Measurements from ENCODE around the gene PMS1. TPM values are rescaled to one million over a fixed set of nuclear protein-coding genes. Genes with fewer than 3 reads are reported as not detected.
"Not testable (repeated sequence)": the region's sequence is repeated elsewhere in the genome, so short reads cannot be mapped to it uniquely, and the experiment has no call there.

PMS1 gene
- 9.4 TPM for total RNA-seq

DNA sequence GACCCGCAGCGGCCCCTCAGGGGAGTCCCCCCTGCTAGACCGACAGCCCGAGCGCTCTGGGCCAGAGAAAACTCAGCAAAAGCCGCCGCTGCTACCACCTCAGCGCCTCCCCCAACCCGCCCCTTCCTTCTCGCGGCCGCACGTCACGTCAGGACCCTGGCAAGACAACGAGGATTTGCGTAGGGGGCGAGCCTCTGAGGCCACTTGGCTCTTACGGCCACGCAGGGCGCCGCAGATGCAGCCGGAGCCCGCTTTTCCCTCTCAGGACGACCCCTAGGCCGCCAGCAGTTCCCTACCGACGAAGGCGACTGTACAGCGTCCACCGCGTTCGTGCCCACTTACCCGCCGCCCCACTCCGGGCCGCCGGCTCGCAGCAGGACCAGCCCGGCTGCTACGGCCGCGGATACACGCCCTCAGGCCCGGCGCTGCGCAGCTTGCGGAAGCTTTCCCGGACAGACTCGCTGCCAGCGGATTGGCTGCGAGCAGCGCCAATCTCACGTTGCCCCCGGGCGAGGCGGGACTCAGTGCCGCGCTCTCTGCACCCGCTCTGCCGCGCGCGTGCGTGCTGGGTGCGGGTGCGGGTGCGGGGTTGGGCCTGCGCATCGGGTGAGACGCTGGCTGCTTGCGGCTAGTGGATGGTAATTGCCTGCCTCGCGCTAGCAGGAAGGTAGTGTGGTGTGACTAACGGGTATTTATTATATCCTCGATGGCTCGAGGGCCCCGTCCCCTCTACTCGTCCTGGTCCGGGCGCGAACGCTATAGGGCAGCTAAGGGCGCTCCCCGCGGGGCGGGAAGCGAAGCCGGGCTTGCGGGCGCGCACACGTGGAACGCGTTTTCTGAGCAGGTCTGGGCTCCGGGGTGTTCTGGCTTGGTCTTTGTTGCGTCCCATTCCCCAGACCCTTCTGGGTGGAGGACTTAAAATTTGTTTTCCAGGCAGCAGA is at the start of gene PMS1, which contains the start of gene ORMDL1:
TSS of gene PMS1 (plus strand) at position 524 of the 941 bp plus-strand sequence. CDS start 7,360 bp downstream, outside the sequence.
TSS of gene ORMDL1 (minus strand) at position 413 of the 941 bp plus-strand sequence. CDS start 1,744 bp downstream, outside the sequence.
- DNase-seq (ENCODE audit: low spot score) (peak; percentile 98), ATAC-seq (peak; percentile 95)

- DNase-seq (ENCODE audit: low spot score) (no peak), ATAC-seq (peak; percentile 92)
Measured at GRCh38 chr2:189751080-189751658, 33.1 kb upstream of the PMS1 start.

DNA sequence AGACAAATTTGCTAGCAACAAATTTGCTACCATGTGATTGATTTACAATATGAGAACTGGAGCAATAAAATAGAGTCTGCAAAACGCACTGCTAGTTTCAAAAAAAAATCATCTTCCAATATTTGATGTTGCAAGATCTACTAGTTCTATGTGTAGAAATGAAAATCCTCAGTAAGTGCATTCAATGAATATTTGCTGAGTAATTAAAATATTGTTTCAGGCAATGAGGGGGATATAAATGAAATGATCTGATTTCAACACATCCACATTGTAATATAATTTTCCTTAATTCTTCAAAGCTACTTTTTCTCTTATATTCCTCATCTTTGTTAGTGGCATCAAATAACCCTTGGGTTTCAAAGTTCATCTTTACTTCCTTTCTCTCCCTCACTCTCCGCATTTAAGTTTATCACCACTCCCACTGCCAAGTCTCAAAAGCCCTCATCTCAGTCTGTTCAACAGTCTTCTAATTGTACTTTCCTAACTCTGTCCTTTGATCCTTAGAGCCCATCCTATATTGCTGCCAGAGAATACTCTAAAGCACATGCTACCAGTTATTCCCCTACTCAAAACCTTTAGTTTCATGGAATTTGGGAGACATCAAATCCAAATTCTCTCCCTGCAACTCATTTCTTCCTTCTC is 27.8 kb upstream of the PMS1 start:
- ATAC-seq (no peak), DNase-seq (ENCODE audit: low spot score) (no peak)

- not testable (repeated sequence) for DNase-seq (ENCODE audit: low spot score)
Measured at GRCh38 chr2:189760154-189760553, 24.1 kb upstream of the PMS1 start.

DNA sequence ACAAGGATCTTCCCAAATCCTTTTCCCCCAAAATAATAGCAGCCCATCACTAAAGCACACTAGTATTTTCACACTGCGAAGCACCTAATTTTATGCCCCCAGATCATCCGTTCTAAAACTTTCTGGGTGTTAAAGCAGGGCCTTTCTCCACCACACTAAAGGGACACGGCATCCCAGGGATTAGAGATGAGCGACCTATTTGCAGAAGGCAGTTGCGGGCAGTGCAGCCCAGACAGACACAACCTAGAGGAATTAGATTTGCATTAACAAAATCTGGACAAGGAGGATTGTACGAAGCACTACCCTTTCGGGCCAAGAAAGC is 22.1 kb upstream of the PMS1 start:
- DNase-seq (ENCODE audit: low spot score) (no peak), ATAC-seq (no peak)

More at GRCh38 chr2:189760154-189760553, 24.1 kb upstream of the PMS1 start:
- ATAC-seq, result not testable (repeated sequence)

- peak; percentile 94 for DNase-seq (ENCODE audit: low spot score)
- peak; percentile 94 for ATAC-seq
Measured at GRCh38 chr2:189762551-189763298, 21.5 kb upstream of the PMS1 start, which contains the start of gene OSGEPL1. OSGEPL1 (minus strand) TSS chr2:189762792; CDS start chr2:189761640, 1,152 bp downstream.

GRCh38 chr2:189763908-189764661 is 20.2 kb upstream of the PMS1 start:
- peak; percentile 12 for ATAC-seq
- no peak for DNase-seq (ENCODE audit: low spot score)

DNA sequence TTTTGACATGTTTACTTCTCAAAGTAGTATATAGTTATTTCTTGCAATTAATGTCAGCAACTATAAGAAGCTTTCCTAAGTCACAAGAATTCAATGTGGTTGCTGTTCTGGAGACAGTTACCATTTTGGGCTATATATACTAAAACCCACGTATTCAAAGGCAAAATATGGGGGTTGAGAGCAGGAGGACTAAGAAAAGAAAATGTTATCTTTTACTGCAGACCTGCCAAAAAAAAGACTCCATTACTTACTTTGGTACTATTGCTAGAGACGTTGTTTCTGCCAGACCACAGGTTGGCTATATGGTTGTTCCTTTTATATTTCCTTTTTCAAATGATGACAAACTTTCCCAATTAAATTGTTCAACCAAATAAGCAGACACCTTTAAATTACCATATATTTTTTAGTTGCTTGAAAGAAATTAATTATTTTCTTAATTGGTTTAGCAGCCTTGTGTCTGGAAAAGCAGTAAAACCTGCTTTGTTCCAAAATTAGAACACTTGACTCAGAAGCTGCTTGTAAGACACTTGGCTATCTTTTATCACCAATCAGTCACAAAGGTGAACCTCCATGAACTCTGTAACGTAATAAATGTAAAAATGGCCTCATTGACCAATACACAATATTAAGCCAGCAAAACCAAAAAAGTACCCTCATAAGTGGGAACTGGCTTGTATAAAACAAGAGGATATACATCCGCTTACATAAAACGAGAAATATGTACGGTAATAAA is 13.5 kb upstream of the PMS1 start:
- DNase-seq (ENCODE audit: low spot score) (no peak), ATAC-seq (no peak)

GRCh38 chr2:189772212-189772611 is 12.0 kb upstream of the PMS1 start:
- ATAC-seq (no peak), DNase-seq (ENCODE audit: low spot score) (no peak)

- ATAC-seq, result no peak
- no peak for DNase-seq (ENCODE audit: low spot score)
Measured at GRCh38 chr2:189782221-189782671, 2.0 kb upstream of the PMS1 start.

GRCh38 chr2:189783451-189783926 is 761 bp upstream of the PMS1 start:
- DNase-seq (ENCODE audit: low spot score) (no peak), ATAC-seq (peak; percentile 5)

- no peak for ATAC-seq
- no peak for DNase-seq (ENCODE audit: low spot score)
Measured at GRCh38 chr2:189791338-189792042, 7.2 kb downstream of the PMS1 start.

GRCh38 chr2:189794310-189794709 is 10.1 kb downstream of the PMS1 start:
- DNase-seq (ENCODE audit: low spot score), result no peak
- no peak for ATAC-seq

DNA sequence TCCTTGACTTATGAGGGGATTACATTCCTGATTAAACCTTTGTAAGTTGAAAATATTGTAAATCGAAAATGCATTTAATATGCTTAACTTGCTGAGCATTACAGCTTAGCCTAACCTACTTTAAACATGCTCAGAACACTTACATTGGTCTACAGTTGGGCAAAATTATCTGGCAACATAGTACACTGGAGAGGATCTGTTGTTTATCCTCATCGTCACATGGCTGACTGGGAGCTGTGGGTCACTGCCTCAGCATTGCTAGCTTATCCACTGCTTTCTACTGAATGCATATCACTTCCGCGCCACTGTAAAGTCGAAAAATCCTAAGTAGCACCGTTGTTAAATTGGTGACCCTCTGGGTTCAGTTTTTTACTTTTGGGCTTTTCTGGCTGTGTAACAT is 13.7 kb downstream of the PMS1 start:
- ATAC-seq, result peak; percentile 62
- no peak for DNase-seq (ENCODE audit: low spot score)

DNA sequence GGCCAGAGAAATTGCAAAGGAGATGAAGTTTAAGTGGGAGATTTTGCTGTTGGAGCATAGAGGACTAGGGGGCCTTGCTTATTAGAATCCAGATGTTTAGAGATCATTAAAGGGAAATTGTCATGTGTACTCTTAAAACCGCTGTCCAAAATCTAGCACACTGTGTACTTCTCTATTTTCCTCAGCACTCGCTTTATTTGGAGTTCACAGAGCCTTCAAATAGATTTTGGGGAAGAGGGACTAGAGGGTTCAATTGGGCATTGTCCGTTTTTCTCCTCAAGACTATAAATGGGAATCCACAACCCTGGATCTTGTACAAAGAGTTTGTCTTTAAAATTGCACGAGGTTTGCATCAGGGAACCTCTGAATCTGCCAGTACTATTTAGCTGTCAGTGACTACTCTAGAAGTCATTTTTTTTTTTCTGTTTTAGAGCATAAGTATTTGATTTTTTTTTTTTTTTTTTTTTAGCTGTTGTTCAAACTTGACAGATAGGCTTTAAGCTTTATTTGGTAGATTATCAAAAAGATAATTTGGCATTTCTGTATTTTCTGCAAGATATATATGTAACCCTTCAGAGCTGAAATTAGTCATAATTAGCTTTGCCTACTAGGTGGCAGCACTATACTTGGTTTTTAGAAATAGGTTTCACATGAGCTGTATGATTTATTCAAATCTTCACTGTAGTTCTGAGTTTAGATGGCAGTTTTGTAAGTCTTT is 14.2 kb downstream of the PMS1 start:
- ATAC-seq (peak; percentile 71), DNase-seq (ENCODE audit: low spot score) (no peak)

DNA sequence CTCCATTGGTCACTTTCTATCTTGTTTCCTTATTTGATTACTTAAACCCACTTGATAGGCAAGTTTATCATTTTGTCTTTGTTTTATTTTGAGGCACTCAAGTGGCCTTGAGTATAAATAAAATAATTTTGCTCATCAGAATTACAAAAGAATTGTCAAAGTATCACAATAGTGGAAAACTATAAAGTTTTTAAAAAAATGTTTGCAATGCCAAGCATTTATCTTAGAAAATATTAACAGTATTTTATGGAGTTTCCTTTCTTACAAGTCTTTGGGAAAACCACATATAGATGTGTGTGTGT is 14.7 kb downstream of the PMS1 start:
- ATAC-seq, result no peak
- no peak for DNase-seq (ENCODE audit: low spot score)

GRCh38 chr2:189799531-189799930 is 15.3 kb downstream of the PMS1 start:
- ATAC-seq (no peak), DNase-seq (ENCODE audit: low spot score) (no peak)

GRCh38 chr2:189802396-189802912 is 18.2 kb downstream of the PMS1 start:
- DNase-seq (ENCODE audit: low spot score) (no peak), ATAC-seq (no peak)
